CD4-positive, alpha-beta T cell treated with Interleukin-4 for 1 hour (primary cell): Measurements from ENCODE around the gene AIF1.

Experiments
- DNase-seq, 2 donors: peaks; one replicate each; pipeline ENCODE4 v3.0.0-alpha.2; 2020 to 2022

Gene AIF1

GRCh38 chr6:31620586-31621319 lies 5.7 kb downstream of the AIF1 start, which contains the start of gene PRRC2A:
PRRC2A (plus strand) TSS chr6:31620715; CDS start chr6:31622790, 2,075 bp downstream.
- DNase-seq, result no peak

DNA sequence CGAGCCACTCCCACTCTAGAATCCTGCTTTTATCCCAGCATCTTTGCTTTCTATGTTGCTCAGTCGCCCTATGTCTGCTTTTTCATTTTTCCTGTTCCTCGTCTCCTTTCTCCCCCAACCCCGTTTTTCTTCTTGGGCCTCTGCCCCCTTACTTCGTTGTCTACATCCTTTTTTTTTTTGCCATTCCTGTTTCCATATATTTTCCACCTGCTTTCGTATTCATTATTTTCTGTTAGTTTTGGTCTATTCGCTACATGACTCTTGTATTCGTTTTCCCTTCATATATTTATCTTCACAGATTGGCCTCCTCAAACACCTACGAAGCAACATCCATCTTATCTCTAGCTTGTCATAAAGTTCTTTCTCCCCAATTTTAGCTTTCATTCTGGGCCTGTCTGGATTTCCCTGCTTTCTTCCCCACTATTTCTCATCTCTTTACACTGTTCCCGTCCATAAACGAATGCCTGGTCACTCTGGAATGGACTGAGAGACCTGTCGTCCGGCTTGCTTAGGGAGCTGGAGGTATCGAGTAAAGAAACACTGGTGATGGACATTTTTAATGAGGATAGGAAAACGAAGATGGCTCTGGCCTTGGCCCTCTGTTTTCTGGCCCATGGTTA lies 6.4 kb downstream of the AIF1 start:
- DNase-seq, result no peak

DNA sequence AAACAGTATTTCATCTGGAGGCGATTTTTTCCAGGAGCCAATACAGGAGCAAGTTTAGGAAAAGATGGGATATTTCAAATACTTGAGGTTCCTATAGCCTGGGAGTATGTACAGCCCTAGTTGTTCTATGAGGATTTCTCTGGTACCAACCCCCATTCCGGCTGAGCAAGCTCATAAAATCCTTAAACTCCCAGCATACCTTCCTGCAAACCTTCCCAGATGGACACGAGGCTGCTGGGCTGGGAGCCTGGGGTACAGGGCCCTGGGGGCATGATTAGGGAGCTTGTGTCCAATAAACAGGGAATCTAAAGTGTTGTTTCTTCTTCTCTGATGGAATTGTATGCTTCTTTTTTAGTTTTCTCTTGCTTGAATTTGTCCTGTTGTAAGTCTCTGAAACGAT lies 7.0 kb downstream of the AIF1 start:
- no peak for DNase-seq

GRCh38 chr6:31622684-31623091 lies 7.7 kb downstream of the AIF1 start:
- DNase-seq, result no peak

- DNase-seq, result no peak
Observed at GRCh38 chr6:31624070-31624469, 9.0 kb downstream of the AIF1 start.

DNA sequence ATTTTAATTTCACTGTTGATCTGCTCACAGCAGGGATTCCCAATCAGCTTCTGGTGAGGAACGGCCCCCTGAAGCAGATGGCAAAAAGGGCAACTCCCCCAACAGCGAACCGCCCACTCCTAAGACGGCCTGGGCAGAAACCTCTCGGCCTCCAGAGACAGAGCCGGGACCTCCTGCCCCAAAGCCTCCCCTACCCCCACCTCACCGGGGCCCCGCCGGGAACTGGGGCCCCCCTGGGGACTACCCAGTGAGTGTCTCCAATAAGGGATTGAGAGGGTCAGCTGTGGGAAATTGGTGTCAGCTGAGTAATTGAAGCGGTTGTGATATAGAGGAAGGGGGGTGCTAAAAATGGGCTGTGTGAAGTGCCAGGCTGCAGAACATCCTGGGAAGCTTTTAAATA lies 11.9 kb downstream of the AIF1 start:
- no peak for DNase-seq

- DNase-seq, result no peak
Observed at GRCh38 chr6:31627690-31628287, 12.8 kb downstream of the AIF1 start.

DNA sequence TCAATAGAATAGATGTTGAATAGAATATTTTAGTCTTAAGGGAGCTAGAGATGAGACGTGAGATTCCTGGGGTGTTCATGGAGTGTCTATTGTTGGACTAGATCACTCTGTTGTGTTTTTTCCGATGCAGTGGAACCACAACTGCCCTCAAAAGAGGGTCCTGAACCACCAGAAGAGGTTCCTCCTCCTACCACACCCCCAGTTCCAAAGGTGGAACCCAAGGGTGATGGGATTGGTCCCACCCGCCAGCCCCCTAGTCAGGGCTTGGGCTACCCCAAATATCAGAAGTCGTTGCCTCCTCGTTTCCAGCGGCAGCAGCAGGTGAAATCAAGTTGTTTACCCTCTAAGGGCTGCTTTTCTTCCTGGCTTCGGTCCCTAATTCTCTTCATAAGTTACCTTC lies 14.0 kb downstream of the AIF1 start:
- no peak for DNase-seq

GRCh38 chr6:31630177-31630934 lies 15.3 kb downstream of the AIF1 start:
- no peak for DNase-seq

GRCh38 chr6:31631209-31631608 lies 16.2 kb downstream of the AIF1 start:
- no peak for DNase-seq

DNA sequence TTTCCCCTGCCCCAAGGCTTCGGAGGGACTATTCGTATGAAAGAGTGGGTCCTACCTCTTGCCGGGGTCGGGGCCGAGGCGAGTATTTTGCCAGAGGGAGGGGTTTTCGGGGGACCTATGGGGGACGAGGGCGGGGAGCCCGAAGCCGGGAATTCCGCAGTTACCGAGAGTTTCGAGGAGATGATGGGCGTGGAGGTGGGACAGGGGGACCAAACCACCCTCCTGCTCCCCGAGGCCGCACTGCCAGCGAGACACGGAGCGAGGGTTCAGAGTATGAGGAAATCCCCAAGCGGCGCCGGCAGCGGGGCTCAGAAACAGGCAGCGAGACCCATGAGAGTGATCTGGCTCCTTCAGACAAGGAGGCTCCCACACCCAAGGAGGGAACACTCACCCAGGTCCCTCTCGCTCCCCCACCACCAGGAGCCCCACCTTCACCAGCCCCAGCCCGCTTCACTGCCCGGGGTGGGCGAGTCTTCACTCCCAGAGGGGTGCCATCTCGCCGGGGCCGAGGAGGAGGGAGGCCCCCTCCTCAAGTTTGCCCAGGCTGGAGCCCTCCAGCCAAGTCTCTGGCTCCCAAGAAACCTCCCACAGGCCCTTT lies 16.7 kb downstream of the AIF1 start:
- no peak for DNase-seq

DNA sequence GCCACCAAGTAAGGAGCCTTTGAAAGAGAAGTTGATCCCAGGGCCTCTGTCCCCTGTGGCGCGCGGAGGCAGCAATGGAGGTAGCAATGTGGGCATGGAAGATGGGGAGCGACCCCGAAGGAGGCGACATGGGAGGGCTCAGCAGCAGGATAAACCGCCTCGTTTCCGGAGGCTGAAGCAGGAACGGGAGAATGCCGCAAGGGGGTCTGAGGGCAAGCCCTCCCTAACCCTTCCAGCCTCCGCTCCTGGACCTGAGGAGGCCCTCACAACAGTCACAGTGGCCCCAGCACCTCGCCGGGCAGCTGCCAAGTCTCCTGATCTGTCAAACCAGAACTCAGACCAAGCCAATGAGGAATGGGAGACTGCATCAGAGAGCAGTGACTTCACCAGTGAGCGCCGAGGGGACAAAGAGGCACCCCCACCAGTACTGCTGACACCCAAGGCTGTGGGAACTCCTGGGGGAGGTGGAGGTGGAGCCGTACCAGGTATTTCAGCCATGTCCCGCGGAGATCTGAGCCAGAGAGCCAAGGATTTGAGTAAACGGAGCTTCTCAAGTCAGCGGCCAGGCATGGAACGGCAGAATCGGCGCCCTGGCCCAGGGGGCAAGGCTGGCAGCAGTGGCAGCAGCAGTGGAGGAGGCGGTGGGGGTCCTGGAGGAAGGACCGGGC lies 17.4 kb downstream of the AIF1 start:
- DNase-seq, result no peak

- no peak for DNase-seq
Observed at GRCh38 chr6:31633447-31633846, 18.4 kb downstream of the AIF1 start.

DNA sequence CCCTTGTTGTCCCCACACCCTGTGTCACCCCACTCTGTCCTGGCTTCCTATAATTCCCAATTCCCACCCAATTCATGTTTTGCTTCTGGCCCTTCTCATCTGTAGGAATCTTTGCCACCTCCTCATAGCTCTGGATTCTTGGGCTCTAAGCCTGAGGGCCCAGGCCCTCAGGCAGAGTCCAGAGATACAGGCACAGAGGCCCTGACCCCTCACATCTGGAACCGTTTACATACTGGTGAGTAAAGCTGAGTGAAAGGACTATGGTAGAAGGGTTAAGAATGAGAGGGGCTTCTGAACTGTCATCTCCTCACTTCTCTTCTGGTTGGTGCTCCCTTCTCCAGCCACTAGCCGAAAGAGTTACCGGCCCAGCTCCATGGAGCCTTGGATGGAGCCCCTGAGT lies 19.1 kb downstream of the AIF1 start:
- DNase-seq, result no peak

GRCh38 chr6:31634969-31635575 lies 20.0 kb downstream of the AIF1 start:
- no peak for DNase-seq

DNA sequence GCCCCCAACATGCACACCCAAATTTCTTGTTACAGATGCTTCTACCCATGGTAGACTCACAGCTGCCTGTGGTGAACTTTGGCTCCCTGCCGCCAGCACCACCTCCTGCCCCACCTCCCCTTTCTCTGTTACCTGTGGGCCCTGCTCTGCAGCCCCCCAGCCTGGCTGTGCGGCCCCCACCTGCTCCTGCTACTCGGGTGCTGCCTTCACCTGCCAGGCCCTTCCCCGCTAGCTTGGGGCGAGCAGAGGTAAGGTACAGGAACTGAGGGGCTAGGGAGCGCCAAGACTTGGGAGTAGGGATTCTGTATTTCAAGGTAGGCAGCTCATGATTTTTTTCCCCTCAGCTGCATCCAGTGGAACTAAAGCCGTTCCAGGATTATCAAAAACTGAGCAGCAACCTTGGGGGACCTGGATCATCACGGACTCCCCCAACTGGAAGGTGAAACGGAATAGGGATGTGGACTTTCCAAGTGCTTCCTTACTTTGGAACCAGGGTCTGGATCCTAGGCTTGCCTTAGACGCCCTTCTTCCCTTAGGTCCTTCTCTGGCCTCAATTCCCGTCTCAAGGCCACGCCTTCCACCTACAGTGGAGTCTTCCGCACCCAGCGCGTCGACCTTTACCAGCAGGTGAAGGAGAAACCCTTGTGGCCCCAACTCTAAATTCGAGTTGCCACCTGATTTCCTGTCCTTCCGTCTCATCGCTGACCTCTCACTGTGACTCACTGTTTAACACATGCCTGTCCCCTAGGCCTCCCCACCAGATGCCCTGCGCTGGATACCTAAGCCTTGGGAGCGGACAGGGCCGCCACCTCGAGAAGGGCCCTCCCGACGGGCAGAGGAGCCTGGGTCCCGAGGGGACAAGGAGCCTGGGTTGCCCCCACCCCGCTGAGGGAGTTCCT lies 21.9 kb downstream of the AIF1 start:
- DNase-seq, result no peak

- no peak for DNase-seq
Observed at GRCh38 chr6:31639043-31639442, 24.0 kb downstream of the AIF1 start.

GRCh38 chr6:31639449-31639861 lies 24.4 kb downstream of the AIF1 start:
- no peak for DNase-seq

DNA sequence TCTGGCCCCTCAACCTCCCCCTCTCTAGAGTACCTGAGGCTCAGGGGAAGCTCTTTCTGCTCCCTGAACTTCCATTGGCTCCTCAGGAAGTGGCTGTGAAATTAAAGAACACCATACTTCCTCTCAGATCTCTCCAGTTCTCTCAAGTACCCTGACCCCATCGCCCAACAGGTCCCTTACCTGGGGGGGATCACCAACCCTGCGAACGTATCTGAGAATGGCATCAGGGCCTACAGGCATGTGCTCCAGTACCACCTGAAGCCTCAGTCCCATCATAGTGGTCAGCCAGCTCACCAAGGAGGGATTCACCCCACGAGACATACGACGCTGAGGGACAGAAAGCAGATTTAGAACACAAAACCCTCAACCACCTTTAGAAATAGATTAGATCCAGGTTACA lies 25.6 kb downstream of the AIF1 start:
- no peak for DNase-seq

DNA sequence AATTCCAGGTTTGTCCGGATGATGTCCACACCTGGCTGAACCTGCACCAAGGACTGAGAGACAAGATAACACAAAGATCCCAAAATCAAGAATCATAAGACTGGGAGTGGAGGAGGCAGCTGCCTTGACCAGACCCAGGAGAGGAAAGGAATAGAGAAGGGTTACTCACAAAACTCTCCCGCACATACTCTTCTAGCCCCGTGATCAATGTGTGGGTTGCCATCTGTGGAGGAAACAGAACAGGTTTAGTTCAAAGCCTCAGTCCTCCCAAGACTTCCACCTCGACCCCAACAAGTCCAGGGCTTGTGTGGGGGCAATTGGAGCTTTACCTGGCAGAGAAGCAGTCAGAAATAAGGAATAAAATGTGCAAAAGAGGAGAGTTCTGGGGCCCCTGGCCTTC lies 26.3 kb downstream of the AIF1 start:
- no peak for DNase-seq
